NT2/D1 (cell line): ENCODE measurements around the gene HECTD1.
"Not testable (repeated sequence)": the region's sequence is repeated elsewhere in the genome, so short reads cannot be mapped to it uniquely, and the experiment has no call there.

Source experiments
- DNase-seq: peaks from one replicate; pipeline ENCODE4 v3.0.0-alpha.2; 2011; ENCODE audit warnings: low read depth, low spot score
- H3K27me3 ChIP-seq: 2 replicates; pipeline ENCODE4 v1.6.0; 2011; ENCODE audit warnings: mild to moderate bottlenecking; ENCODE audit not compliant: insufficient read length, insufficient read depth
- H3K36me3 ChIP-seq: 2 replicates; pipeline ENCODE4 v1.6.1; 2011; ENCODE audit warnings: mild to moderate bottlenecking, low read length, mixed read lengths; ENCODE audit not compliant: insufficient read depth, insufficient read length
- H3K4me1 ChIP-seq: 2 replicates; pipeline ENCODE4 v1.5.1; 2011; ENCODE audit not compliant: insufficient read depth, insufficient read length
- H3K4me3 ChIP-seq: 2 replicates; pipeline ENCODE4 v1.5.1; 2011; ENCODE audit warnings: low read depth; ENCODE audit not compliant: insufficient read length
- H3K9ac ChIP-seq: 2 replicates; pipeline ENCODE4 v1.6.0; 2011; ENCODE audit warnings: low read depth; ENCODE audit not compliant: insufficient read length
- H3K9me3 ChIP-seq: 2 replicates; pipeline ENCODE4 v1.5.1; 2011; ENCODE audit warnings: mild to moderate bottlenecking, low read length; ENCODE audit not compliant: insufficient read depth
- SUZ12 ChIP-seq: IDR thresholded peaks from 2 replicates; pipeline ENCODE4 v1.6.1; 2011; ENCODE audit not compliant: insufficient read length, insufficient read depth; ENCODE audit errors: extremely low read depth
- YY1 ChIP-seq: IDR thresholded peaks from 2 replicates; pipeline ENCODE4 v1.6.1; 2011; ENCODE audit not compliant: insufficient read length, insufficient read depth
- ZNF274 ChIP-seq: IDR thresholded peaks from 2 replicates; pipeline ENCODE4 v1.6.1; 2011; ENCODE audit warnings: mild to moderate bottlenecking, low read depth, low read length

Gene HECTD1

DNA sequence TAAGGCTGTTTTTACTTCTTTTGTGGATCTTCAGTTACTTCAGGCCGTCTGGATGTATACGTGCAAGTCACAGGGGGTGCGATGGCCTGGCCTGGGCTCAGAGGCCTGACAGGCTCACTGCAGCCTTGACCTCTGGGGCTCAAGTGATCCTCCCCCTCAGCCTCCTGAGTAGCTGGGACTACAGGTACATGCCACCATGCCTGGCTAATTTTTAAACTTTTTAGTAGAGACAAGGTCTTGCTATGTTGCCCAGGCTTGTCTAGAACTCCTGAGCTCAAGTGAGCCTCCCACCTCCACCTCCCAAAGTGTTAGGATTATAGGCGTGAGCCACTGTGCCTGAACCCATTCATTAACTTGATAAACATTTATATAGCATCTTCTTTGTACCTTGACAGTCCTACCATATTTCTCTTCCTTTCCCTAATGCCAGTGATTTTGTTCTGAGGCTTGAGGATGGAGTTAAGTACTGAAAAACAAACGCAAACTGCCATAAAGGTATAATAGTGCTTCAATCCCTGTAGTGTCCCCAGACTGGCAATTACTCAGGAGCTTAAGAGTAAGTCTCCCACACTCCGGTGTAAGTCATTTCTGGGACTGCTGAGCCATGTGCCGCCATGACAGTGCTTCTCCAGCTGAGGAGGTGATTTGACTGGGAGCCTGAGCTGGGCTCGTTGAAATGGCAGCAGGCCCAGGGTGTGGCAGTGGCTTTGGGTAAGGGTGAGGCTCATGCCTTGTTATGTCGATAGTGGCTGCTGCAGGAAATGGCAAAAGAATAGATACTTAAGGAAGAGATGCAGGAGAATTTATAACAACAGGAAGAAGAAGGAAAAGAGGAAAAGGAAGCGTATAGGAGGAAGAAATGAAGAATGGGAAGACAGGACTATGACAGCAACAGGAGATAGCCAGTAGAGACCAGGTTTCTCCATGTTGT is 43.7 kb upstream of the HECTD1 start:
- H3K9ac ChIP-seq = no peak overlapping the region
- no peak for DNase-seq
- H3K4me3 ChIP-seq = no peak overlapping the region
- no peaks in the 10 kb centered on the region for H3K27me3 ChIP-seq
- H3K36me3 ChIP-seq = no peaks in the 10 kb centered on the region
- no peaks in the 10 kb centered on the region for H3K9me3 ChIP-seq
- no peaks in the 10 kb centered on the region for H3K4me1 ChIP-seq
- no peak for TF ChIP-seq ZNF274
- TF ChIP-seq SUZ12 = no peak
- TF ChIP-seq YY1 = no peak

DNA sequence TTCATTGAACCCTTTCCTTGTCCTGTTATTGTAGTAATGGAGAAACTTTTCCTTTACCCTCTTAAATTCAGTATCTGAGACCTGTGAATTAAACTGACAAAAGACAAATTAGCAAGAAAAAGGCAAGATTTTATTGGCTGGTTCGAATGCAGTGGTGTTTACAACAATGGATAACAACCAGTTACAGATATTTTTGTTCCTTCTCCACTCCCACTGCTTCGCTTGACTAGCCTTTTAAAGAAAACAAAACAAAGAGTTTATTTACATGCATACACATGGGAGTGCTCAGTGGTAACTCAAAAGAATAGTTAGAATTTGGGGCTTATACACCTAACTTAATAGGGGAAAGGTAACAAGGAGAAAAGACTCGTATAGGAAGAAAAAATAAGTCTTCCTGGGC is 37.0 kb upstream of the HECTD1 start:
- no peak for DNase-seq
- Histone ChIP-seq H3K9ac (no peak overlapping the region), H3K9me3 (no peaks in the 10 kb centered on the region)

GRCh38 chr14:31243860-31244259 is 36.3 kb upstream of the HECTD1 start:
- no peak overlapping the region for H3K9ac ChIP-seq
- no peak for DNase-seq

More for the DNA sequence above, 37.0 kb upstream of the HECTD1 start:
- Histone ChIP-seq H3K36me3 (no peaks in the 10 kb centered on the region), H3K27me3 (no peaks in the 10 kb centered on the region), H3K4me3 (no peak overlapping the region), H3K4me1 (no peaks in the 10 kb centered on the region)
- TF ChIP-seq YY1 (no peak), SUZ12 (no peak), ZNF274 (no peak)

GRCh38 chr14:31242161-31242940 is 34.8 kb upstream of the HECTD1 start:
- H3K36me3 ChIP-seq, H3K4me3 ChIP-seq, DNase-seq, H3K9ac ChIP-seq, H3K27me3 ChIP-seq, H3K9me3 ChIP-seq, H3K4me1 ChIP-seq: not testable (repeated sequence)

More at GRCh38 chr14:31243860-31244259, 36.3 kb upstream of the HECTD1 start:
- Histone ChIP-seq H3K9me3 (no peaks in the 10 kb centered on the region), H3K4me3 (no peak overlapping the region), H3K36me3 (no peaks in the 10 kb centered on the region), H3K4me1 (no peaks in the 10 kb centered on the region), H3K27me3 (no peaks in the 10 kb centered on the region)
- no peak for TF ChIP-seq SUZ12
- TF ChIP-seq YY1 = no peak
- TF ChIP-seq ZNF274 = no peak

- H3K4me1 ChIP-seq = no peaks in the 10 kb centered on the region
- DNase-seq = no peak
- no peaks in the 10 kb centered on the region for H3K9me3 ChIP-seq
- no peaks in the 10 kb centered on the region for H3K36me3 ChIP-seq
- no peak overlapping the region for H3K4me3 ChIP-seq
- no peak overlapping the region for H3K9ac ChIP-seq
- no peaks in the 10 kb centered on the region for H3K27me3 ChIP-seq
- TF ChIP-seq SUZ12 (no peak), YY1 (no peak), ZNF274 (no peak)
Observed at GRCh38 chr14:31241450-31242114, 34.0 kb upstream of the HECTD1 start.

GRCh38 chr14:31239741-31240140 is 32.1 kb upstream of the HECTD1 start:
- Histone ChIP-seq H3K27me3 (no peaks in the 10 kb centered on the region), H3K9me3 (no peaks in the 10 kb centered on the region), H3K4me3 (no peak overlapping the region), H3K36me3 (no peaks in the 10 kb centered on the region), H3K4me1 (no peaks in the 10 kb centered on the region), H3K9ac (no peak overlapping the region)
- no peak for DNase-seq
- TF ChIP-seq YY1 (no peak), ZNF274 (no peak), SUZ12 (no peak)

- Histone ChIP-seq H3K9me3 (no peaks in the 10 kb centered on the region), H3K36me3 (no peaks in the 10 kb centered on the region), H3K4me1 (no peaks in the 10 kb centered on the region), H3K27me3 (no peaks in the 10 kb centered on the region), H3K9ac (no peak overlapping the region), H3K4me3 (no peak overlapping the region)
- no peak for DNase-seq
- TF ChIP-seq ZNF274 (no peak), SUZ12 (no peak), YY1 (no peak)
Observed at GRCh38 chr14:31235462-31235861, 27.9 kb upstream of the HECTD1 start.
